GM19395 (cell line): Measurements from ENCODE around the gene PTPRG.
"Not testable (repeated sequence)": the region's sequence is repeated elsewhere in the genome, so short reads cannot be mapped to it uniquely, and the experiment has no call there.

Experiments
- ATAC-seq: cut with Tn5 transposase; IDR thresholded peaks from one replicate; pipeline ENCODE4 v1.9.1; 2021; ENCODE audit warnings: mild to moderate bottlenecking, moderate library complexity; ENCODE audit not compliant: unreplicated experiment

The PTPRG gene

DNA sequence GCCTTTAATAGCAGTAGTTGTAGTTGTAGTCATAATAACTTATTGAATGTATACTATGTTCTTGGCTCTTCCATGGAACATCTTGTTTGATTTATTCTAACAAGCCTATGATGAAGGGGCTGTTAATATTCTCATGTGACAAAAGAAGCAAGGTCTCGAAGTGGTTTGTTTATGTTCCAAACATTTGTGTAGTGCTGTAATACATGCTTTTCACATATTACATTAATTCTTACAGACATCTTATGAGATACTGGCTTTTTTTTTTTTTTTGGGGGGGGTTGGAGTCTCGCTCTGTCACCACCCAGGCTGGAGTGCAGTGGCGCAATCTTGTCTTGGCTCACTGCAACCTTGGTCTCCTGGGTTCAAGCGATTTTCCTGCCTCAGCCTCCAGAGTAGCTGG lies 252.3 kb downstream of the PTPRG start:
- no peak for ATAC-seq

DNA sequence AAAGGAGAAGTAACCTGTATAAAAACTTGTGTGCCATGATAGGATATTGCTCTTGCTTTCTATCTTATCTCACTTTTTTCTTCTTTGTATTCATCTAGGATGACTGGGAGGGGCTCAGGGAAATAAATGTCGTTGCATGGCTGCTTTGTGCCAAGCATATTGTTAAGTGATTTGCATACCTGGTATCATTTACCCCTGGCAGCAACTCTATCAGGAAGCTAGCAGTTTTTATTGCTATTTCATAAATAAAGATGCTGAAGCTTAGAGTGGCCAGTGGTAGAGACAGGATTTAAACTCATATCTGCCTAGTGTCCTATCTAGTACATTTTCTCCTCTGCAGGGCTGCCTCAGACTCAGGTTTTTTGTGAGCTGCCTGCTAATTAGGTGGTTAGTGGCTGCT lies 253.3 kb downstream of the PTPRG start:
- ATAC-seq, result no peak

DNA sequence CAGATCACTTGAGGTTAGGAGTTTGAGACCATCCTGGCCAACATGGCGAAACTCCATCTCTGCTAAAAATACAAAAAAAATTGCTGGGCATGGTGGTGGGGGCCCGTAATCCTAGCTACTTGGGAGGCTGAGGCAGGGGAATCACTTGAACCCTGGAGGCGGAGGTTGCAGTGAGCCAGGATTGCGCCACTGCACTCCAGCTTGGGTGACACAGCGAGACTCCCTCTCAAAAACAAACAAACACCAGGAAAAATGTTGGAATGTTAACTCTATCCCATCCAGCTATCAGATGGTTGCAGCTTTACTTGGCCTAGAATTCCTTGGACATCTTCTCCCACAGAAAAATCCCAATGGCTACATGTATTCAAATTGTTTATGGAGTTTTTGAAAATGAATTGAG lies 254.9 kb downstream of the PTPRG start:
- not testable (repeated sequence) for ATAC-seq

DNA sequence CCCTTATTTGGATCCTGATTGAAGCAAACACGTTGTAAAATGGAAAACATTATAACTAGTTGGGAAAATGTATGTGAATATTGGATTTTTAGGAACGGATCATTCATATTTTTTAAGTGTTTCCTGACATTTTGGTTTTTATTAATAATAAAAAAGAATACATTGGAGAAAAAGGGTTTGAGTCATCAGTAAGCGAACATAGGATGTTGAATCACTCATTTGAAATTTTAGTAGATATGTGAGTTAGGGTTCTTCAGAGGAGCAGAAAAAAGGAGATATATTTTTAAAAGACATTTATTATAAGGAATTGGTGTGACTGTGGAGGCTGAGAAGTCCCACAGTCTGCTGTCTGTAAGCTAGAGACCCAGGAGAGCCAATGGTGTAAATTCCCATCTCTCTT lies 258.5 kb downstream of the PTPRG start:
- no peak for ATAC-seq

DNA sequence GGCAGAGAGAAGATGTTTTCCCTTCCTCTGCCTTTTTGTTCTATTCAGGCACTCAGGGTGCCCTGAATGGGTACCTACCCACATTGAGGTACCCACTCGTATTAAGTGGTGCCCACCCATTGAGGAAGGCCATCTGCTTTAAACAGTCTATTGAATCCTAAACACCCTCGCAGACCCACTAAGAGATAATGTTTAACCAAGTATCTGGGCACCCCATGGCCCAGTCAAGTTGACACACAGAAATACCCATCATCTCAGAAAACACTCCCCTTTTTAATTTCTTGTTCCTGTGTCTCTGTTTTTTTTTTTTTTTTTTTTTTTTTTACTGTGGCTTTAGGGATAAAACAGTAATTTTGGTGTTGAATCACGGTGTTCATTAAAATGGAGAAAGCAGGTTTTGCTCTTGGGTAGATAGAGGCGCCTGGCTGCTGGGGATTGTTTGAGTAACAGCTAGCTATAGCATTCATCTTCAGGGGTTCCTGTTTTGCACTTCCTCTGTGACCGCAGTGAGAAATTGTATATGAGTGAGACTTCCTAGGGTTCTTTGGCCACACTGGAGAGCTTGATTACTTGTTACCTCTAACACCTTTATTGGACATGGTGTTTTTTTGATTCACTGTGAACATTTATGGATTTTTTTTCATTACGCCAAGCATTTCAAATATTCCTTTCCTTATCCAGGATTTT lies 259.1 kb downstream of the PTPRG start:
- ATAC-seq, result no peak

DNA sequence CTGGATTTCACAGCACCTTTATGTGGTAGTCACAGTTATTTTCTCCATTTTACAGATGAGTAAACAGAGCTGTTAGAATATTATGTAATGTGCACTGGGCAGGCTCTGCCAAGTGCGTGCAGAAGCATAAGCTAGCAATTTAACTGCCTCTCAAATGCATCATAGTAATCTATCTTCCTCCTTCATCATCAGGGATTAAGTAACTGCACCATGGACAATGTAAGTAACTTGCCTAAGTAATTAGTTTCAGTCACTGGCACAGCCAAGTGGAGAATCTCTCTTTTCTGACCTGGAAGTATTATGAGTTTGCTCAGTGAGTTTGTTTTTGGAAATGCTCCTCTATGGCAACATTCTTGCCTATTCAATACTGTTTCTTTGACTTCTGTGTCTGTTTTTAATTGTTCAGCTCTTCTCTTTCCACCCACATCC lies 260.5 kb downstream of the PTPRG start:
- no peak for ATAC-seq

DNA sequence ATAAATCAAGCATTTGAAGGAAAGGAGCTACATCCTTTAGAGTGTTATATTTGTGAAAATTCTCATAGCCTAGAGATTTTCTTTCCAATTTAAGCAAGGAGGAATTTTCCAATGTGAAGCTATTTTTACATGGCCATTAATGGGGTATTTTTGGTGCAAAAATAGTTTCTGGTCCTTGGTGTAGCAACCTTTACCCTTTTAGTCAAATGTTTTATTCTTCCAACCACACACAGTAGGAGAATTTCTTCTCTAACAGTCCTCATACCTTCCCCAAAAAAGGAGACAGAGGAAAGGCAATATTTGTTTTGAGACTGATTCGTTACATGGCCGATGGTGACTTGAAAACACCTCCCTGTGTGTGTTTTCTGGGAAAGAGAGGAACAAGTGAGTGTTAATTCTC lies 261.2 kb downstream of the PTPRG start:
- ATAC-seq, result no peak

DNA sequence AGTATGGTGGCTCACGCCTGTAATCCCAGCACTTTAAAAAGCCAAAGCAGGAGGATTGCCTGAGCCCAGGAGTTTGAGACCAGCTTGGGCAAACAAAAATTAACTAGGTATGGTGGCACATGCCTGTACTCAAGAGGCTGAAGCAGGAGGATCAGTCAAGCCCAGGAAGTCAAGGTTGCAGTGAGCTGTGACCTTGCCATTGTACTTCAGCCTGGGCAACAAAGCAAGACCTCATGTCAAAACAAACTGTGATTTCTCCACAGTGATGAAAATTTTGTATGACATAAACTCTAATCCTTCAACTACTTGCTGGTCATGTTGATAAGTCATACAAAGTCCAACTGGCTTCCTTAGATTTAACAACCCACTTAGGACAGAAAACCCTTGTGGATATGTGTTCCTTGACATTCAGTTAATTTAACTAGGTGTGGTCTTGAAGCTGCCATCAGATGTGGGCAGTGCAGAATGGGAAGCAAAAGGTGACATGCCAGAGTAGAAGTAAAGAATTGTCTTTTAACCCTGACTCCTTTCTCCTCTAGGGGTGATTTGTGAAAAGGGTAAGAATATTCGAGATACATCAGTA lies 263.3 kb downstream of the PTPRG start:
- ATAC-seq, result no peak

DNA sequence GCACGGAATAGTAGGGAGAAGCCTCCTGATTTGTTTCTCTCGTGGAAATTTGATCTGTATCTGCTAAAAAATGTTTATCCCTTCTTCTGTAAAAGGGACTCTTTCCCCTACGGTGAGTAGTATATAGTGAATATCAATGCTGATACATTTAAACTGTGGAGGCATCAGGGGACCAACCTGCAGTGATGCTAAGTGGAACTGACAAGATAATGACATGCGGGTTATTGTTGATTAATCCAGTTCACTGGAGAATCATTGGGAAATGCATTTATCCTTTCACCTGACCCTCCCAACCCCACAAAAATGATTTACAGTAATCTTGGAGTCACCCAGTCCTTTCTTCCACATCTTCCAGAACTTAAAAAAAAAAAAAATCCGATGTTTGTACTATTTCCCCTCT lies 264.8 kb downstream of the PTPRG start:
- ATAC-seq, result no peak

DNA sequence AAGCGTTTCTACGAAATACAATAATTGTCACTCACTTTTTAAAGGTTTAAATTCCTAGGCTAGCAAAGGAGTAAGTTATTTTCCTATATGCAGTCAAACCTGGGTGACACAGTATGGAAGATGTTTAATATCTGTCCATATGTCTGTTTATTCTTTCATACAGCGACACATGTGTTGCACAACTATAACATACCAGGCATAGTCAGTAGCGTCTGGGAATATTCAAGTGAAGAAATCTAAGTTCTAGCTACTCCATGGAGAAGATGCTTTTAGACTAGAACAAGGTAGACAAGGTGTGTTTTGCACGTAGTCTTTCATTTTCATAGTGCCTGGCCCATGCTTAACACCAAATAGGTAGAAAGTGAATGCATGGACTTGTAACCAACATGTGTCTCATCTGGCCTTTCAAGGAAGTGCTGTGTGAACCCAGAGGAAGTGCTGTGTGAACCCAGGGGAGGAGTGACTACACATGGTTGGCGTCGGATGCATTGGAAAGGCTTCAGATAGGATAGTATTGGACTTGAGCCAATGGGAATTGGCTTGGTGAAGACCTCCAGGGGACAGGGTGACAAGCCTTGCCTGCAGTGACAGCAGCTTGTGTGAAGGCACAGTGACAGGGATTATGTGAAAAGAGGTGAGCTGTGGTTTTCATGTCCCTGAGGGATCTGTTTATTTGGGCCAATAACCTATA lies 267.0 kb downstream of the PTPRG start:
- ATAC-seq, result no peak

DNA sequence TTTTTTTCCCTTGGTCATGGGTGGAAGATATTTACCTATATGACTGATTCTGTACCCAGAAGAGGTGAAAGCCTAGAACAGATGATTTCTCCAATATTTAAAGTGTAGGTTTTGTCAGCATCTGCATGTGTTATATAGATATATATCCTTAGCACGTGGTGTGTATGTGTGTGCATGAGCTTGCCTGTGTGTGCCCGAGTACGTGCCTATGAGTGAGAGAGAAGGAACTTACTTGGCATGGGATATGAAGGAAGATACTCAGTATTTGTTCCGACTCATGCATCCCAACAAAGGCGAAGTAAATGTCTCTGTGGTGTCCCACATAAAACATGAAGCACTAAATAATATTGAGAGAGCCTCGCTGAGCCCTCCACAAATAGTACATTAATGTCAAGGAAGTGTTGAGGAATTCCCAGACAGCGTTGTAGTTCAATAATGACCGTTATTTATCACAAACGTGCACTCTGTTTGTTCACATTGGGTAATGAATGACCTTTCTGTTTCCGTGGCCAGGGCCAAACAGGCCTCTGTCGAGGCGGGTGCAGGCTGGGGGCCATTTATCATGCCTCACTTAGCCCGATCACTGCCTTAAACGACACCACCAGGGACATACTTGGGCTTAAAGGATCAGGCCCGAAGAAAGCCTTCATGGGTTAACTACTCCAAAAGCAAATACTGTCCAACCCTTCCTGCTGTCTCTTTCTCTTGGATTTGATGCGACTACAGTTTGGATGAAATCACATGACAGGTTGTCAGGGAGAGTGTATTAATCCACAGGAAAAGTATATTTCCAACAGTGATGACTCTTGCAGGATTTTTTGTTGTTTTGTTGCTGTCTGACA lies 267.7 kb downstream of the PTPRG start:
- ATAC-seq, result no peak

DNA sequence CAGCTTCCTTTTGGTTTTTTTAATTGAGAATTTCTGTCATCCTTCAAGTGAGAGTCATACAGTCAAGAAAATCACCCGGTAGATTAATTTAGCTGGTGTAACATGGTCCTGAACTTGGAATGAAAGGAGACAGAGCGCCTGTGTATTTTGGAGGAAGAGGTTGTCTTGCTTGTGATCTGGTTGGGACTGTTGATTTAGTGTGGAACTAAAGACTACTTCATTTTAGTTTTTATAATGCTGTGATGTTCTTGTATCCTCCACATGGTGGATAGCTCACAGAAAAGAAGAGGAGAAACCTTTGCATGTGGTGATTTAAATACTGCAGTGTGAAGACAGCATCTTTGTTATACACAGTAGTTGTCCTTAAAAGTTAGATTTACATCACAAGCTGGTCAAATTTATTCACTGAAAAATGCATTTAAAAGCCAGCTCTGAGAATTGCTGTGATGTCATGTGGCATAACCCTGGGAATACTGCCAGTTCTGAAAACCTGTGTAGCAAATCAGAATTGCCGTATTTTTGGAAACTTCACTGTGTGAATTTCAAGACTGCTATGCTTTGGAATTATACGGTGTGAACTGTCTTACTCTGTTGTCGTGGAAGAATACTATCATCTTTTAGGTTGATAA lies 268.5 kb downstream of the PTPRG start:
- ATAC-seq, result no peak

DNA sequence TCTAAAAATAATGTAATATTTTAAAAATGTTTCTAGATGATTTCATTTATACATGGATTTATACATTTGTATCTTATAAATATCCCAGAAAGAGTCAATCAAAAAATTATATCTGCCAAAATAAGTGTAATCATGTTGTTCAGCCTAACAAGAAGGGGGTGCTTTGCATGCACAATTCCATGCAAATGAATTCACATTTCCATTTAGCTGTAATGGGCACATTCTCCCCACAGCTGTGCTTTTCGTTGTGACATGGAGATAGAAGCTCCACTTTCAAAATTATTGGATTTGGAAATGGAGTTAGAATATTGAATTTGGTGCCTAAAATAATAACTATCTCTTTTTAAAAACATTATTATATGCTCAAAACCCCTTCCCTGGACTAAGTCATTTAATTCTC lies 270.6 kb downstream of the PTPRG start:
- ATAC-seq, result no peak

DNA sequence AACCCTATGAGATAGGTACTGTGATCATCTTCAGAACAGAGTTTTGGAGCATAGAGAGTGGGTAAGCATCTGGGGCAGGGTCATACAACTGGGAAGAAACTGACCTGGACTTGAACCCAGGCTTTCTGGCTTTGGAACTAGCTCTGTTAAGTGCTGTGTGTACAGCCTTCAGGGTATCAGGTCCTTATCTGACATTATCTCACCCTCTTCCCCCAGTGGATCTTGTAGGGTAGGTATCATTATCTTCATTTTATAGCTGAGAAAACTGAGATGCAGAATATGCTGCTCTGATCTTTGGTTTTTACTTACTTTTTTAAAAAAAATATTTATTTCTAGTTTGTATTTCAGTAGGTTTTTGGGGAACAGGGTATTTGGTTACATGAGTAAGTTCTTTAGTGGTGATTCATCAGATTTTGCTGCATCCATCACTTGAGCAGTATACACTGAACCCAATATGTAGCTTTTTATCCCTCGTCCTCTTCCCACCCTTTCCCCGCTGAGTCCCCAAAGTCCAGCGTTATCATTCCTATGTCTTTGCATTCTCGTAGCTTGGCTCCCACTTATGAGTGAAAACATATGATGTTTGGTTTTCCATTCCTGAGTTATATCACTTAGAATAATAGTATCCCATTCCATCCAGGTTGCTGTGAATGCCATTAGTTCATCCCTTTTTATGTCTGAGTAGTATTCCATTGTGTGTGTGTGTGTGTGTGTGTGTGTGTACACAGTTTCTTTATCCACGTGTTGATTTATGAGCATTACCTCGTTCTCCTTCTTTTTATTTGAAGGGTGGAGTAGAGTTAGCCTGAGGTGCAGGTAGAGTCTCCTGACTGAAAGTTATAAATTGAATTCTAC lies 271.2 kb downstream of the PTPRG start:
- ATAC-seq, result no peak

DNA sequence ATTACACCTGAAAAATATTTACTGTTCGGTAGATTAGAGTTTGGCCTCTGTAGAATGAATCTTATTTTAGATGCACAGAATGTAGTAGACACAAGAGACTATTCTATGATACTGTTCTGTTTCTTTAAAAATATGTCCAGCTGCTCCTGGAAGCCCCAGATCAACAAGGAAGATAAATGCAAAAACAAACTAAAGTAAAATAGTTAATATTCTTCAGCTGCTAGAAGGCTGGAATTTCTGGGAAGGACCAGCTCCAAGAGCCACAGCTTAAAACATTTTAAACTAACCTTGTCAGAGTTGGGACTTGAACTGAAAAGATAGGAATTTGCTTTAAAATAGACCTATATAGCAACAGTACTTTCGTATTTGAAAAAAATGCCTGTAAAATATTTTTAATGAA lies 277.9 kb downstream of the PTPRG start:
- ATAC-seq, result no peak

DNA sequence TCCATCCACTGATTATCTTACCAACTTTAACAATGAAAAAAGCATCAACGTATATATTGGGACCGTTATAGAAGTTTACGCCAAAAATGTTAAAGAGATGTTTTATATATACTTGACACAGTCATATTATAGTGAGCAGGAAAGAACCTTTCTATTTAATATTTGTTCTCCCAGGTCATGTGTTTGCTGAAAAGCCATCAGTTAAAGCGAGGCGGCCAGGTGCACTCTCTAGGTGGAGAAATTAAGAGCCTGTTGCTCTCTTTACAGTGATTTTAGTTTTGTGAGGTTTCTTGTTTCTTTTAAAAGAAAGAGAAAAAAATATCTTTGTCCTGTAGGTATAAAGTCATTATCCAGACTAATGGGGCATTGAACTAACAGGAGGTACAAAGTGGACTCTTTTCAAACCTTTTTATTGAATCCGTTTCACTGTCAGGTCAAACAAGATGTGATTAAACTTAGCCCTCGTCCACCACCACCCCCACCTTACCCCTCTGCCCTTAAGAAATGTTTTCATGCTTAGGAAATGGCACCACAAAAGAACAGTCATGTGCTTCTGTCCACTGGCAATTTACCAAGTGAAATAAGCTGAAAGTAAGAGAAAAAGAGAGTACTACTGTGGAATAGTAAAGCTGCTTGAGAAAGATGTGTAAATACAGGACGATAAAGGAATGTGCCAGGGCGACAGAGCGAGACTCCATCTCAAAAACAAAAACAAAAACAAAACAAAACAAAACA lies 279.9 kb downstream of the PTPRG start:
- no peak for ATAC-seq

DNA sequence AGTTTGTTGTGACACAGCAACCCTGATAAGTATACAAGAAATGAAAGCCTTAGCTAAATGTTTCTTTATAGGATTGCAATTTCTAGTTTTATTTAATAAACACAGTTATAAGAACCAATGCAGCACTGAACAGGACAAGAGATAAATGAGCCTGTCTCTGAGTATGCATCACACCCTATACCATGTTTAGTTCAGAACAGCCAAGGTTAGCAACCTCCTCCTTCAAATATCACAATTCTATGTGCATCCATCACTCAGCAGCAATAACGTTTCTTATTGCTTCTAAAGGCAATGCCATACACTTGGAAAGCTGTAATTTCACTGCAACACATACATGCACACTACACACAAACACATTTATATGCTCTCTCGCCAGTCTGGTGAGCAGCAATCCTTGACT lies 280.6 kb downstream of the PTPRG start:
- no peak for ATAC-seq

DNA sequence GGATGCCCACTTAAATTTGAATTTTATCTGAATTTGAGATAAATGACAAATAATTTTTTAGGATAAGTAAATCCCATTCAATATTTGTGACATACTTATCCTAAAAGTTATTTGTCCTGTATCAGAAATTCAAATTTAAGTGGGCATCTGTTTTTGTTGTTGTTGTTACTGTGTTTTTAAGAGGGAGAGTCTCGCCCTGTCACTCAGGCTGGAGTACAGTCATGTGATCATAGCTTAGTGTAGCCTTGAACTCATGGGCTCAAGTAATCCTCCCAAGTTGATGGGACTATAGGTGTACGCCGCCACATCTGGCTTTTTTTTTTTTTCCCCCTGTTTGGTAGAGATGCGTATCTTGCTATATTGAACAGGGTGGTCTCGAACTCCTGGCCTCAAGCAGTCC lies 283.0 kb downstream of the PTPRG start:
- no peak for ATAC-seq

DNA sequence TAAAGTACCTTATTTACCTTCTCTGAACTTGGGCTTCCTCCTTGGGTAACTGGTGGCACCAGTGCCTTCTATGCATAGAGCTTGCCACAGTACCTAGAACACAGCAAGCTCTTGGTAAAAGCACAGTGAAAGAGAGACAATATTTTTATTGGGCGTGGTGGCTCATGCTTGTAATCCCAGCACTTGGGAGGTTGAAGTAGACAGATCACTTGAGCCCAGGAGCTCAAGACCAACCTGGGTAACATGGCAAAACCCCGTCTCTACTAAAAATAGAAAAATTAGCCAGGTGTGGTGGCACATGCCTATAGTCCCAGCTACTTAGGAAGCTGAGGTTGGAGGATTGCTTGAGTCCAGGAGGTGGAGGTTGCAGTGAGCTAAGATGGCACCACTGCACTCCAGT lies 285.1 kb downstream of the PTPRG start:
- ATAC-seq, result no peak
